NT2/D1 (cell line): ENCODE measurements around the gene USF1.

Source experiments
- DNase-seq: peaks from one replicate; pipeline ENCODE4 v3.0.0-alpha.2; 2011; ENCODE audit warnings: low read depth, low spot score
- H3K27me3 ChIP-seq: 2 replicates; pipeline ENCODE4 v1.6.0; 2011; ENCODE audit warnings: mild to moderate bottlenecking; ENCODE audit not compliant: insufficient read length, insufficient read depth
- H3K36me3 ChIP-seq: 2 replicates; pipeline ENCODE4 v1.6.1; 2011; ENCODE audit warnings: mild to moderate bottlenecking, low read length, mixed read lengths; ENCODE audit not compliant: insufficient read depth, insufficient read length
- H3K4me1 ChIP-seq: 2 replicates; pipeline ENCODE4 v1.5.1; 2011; ENCODE audit not compliant: insufficient read depth, insufficient read length
- H3K4me3 ChIP-seq: 2 replicates; pipeline ENCODE4 v1.5.1; 2011; ENCODE audit warnings: low read depth; ENCODE audit not compliant: insufficient read length
- H3K9ac ChIP-seq: 2 replicates; pipeline ENCODE4 v1.6.0; 2011; ENCODE audit warnings: low read depth; ENCODE audit not compliant: insufficient read length
- H3K9me3 ChIP-seq: 2 replicates; pipeline ENCODE4 v1.5.1; 2011; ENCODE audit warnings: mild to moderate bottlenecking, low read length; ENCODE audit not compliant: insufficient read depth
- SUZ12 ChIP-seq: IDR thresholded peaks from 2 replicates; pipeline ENCODE4 v1.6.1; 2011; ENCODE audit not compliant: insufficient read length, insufficient read depth; ENCODE audit errors: extremely low read depth
- YY1 ChIP-seq: IDR thresholded peaks from 2 replicates; pipeline ENCODE4 v1.6.1; 2011; ENCODE audit not compliant: insufficient read length, insufficient read depth
- ZNF274 ChIP-seq: IDR thresholded peaks from 2 replicates; pipeline ENCODE4 v1.6.1; 2011; ENCODE audit warnings: mild to moderate bottlenecking, low read depth, low read length

Gene USF1

DNA sequence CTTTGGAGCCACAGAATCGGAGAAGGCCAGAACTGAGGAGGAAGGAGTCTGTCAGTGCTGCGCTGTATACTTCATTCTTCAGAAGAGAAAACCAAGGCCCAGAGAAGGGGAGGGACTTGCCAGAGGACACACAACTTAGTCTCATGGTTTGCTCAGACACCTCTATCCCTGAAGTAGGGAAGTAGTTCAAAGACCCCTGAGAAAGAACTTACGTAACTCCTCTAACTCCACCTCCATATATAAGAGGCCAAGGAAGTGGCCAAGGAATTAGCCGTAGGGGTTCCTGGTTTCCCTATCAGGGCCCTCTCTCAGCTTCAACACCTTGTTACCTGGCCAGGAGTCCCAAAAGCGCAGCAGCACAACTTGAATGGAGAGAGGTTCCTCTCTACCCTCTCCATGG, 44.2 kb upstream of the USF1 start:
- DNase-seq, result no peak

DNA sequence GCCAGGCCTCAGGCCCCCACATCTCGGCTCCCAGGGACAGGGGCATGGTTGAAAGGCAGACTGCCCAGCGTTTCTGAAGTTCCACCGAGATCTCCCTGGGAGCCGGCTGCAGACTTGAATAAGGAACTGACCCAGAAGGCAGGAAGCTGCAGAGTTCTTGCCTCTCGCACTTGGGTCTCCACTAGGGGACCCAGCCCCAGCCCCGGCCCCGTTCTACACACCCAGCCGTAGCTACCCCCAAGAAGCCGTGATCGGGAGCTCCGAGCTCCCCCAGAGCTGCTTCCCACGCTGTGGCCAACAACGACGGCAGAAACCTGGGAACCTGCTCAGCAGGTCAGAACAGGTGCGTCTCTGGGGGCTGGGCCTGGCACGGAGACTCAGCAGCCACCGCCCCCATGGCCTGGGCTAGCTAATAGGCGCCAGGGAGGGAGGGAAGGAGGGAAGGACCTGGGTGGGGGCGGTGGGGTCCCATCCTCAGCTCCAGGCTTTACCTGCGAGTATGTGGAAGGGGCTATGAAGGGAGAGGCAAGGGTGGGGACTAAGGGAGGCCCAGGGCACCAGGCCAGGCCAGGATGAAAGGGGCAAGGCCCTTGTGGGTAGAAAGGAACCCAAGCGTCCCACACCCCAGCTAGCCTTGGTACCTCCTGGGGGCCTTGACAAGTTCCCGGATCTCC, 43.6 kb upstream of the USF1 start, which contains the start of gene NECTIN4:
Gene NECTIN4, minus strand, starts transcription at position 308 of the 674 bp plus-strand sequence. Its CDS starts 262 bp downstream, at position 46.
- H3K4me3 ChIP-seq, result no peak within 1 kb of the TSS
- DNase-seq, result no peak

More for the DNA sequence above, 44.2 kb upstream of the USF1 start:
- no peaks in the 10 kb centered on the region for H3K9me3 ChIP-seq
- no peaks in the 10 kb centered on the region for H3K36me3 ChIP-seq
- H3K4me3 ChIP-seq, result no peak overlapping the region
- no peaks in the 10 kb centered on the region for H3K27me3 ChIP-seq
- no peak for TF ChIP-seq YY1
- TF ChIP-seq SUZ12, result no peak
- no peak for TF ChIP-seq ZNF274
- peaks cover 22% of the 10 kb centered on the region for H3K4me1 ChIP-seq
- no peak overlapping the region for H3K9ac ChIP-seq

DNA sequence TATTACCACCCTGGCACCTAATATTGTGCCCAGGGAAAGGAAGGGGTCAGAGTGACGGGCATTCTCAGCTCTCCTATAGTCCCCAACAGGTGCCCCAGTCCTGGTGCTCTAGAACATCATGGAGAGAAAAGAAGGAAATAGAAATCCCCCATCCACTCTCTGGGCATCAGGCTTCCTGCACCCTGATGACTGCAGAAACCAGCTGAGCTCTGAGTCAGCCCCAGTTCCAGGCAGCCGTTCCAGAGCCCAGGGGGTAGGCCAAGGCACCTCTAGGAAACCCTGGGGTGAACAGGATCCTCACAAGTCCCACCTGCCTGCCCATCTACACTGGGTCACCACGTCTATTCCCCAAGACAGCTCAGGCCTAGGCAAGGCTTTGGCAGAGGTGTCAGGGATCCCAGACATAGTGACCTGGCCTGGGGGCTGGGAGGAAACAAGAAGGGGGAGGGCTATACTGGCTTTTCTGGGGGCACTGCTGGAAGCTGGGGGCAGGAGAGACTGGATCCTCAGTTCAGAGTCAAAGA, 42.9 kb upstream of the USF1 start:
- no peak for TF ChIP-seq SUZ12
- no peak for TF ChIP-seq YY1
- no peak for TF ChIP-seq ZNF274
- Histone ChIP-seq H3K36me3 (no peaks in the 10 kb centered on the region), H3K4me3 (no peak overlapping the region), H3K4me1 (peaks cover 33% of the 10 kb centered on the region), H3K9ac (no peak overlapping the region), H3K9me3 (no peaks in the 10 kb centered on the region), H3K27me3 (no peaks in the 10 kb centered on the region)
- DNase-seq, result no peak

More for the DNA sequence above, 43.6 kb upstream of the USF1 start, which contains the start of gene NECTIN4:
- TF ChIP-seq ZNF274 (no peak), YY1 (no peak), SUZ12 (no peak)
- H3K9me3 ChIP-seq, result no peaks in the 10 kb centered on the region
- H3K36me3 ChIP-seq, result no peaks in the 10 kb centered on the region
- no peaks in the 10 kb centered on the region for H3K27me3 ChIP-seq
- no peak within 1 kb of the TSS for H3K9ac ChIP-seq
- H3K4me1 ChIP-seq, result peaks cover 26% of the 10 kb centered on the region

DNA sequence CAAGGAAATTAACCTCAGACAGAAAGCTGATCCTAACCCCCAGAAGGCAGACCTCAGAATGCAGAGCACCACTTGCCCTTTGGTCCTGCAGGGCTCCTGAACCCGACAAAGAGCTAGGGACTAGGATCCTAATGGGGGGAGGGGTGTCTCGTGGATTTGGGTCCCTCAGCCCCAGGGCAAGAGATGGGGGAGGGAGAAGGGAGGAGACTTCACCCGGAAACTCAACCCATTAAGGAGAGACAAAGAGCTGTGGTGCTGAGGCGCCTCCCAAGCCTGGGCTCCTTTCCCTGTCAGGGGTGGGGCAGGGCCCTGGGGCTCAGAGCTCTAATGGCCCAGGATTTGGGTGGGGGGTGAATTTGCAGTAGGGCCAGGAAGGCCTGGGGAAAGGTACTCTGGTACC, 40.7 kb upstream of the USF1 start:
- no peak overlapping the region for H3K9ac ChIP-seq
- DNase-seq, result peak; percentile 36
- TF ChIP-seq YY1 (no peak), SUZ12 (no peak), ZNF274 (no peak)
- H3K36me3 ChIP-seq, result no peaks in the 10 kb centered on the region
- H3K4me3 ChIP-seq, result no peak overlapping the region
- H3K9me3 ChIP-seq, result no peaks in the 10 kb centered on the region
- no peaks in the 10 kb centered on the region for H3K27me3 ChIP-seq
- H3K4me1 ChIP-seq, result peaks cover 43% of the 10 kb centered on the region

GRCh38 chr1:161085165-161085564, 39.4 kb upstream of the USF1 start:
- H3K4me3 ChIP-seq, result no peak overlapping the region
- H3K4me1 ChIP-seq, result peaks cover 47% of the 10 kb centered on the region
- H3K9me3 ChIP-seq, result no peaks in the 10 kb centered on the region
- TF ChIP-seq YY1 (no peak), SUZ12 (no peak), ZNF274 (no peak)
- no peaks in the 10 kb centered on the region for H3K27me3 ChIP-seq
- DNase-seq, result no peak
- H3K9ac ChIP-seq, result peak overlapping the region; percentile 58
- no peaks in the 10 kb centered on the region for H3K36me3 ChIP-seq

DNA sequence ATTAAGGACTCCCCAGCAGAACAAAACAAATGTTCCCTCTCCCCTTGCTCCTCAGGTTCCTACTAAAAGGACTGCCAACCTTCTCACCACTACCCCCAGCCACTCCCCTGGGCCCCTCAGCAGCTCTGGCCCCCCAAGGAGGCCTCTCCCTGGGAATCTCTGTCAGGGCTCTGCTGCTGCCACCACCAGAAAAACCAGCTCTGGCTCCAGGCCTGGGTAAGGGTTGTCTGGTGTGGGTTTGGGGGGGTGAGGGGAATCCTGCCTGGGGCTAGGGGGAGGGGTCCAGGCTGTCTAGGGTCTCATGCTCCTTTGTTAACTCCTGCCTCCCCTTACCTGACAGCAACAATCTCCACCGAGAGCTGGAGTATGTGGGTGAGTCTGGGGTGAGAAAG, 38.8 kb upstream of the USF1 start:
- no peaks in the 10 kb centered on the region for H3K36me3 ChIP-seq
- no peaks in the 10 kb centered on the region for H3K9me3 ChIP-seq
- H3K4me3 ChIP-seq, result no peak overlapping the region
- no peaks in the 10 kb centered on the region for H3K27me3 ChIP-seq
- peak overlapping the region; percentile 58 for H3K9ac ChIP-seq
- H3K4me1 ChIP-seq, result peaks cover 51% of the 10 kb centered on the region
- DNase-seq, result no peak
- TF ChIP-seq YY1 (no peak), ZNF274 (no peak), SUZ12 (no peak)

- Histone ChIP-seq H3K36me3 (no peaks in the 10 kb centered on the region), H3K27me3 (no peaks in the 10 kb centered on the region), H3K9ac (peak overlapping the region; percentile 34), H3K4me3 (no peak overlapping the region), H3K4me1 (peaks cover 47% of the 10 kb centered on the region), H3K9me3 (no peaks in the 10 kb centered on the region)
- TF ChIP-seq YY1 (no peak), ZNF274 (no peak), SUZ12 (no peak)
- no peak for DNase-seq
These were observed 38.2 kb upstream of the USF1 start for GRCh38 chr1:161083748-161084596.
